ENCODE data around the gene NPLOC4.

Gene NPLOC4

DNA sequence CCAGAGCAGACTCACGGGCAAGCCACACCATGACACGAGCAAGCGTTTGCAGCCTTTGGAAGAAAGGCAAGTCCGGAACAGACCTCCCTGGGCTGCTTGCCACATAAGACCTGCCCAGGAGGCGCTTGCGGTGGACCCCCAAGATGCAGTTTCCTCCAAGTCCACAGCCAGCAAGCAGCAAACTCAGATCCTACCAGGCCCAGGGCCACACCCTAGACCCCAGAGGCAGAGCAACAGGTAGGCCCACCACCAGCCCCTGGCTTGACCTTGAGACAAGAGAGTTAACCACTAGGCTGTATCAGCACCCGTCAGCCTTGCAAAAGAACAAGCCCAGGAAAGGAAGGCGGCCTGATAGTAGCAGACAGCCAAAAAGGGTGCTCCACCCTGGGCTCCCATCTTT lies 87.1 kb downstream of the NPLOC4 start:
- no peak for DNase-seq (ENCODE audit: extremely low read depth in 1 of 2, low read depth in 1 of 2)

DNA sequence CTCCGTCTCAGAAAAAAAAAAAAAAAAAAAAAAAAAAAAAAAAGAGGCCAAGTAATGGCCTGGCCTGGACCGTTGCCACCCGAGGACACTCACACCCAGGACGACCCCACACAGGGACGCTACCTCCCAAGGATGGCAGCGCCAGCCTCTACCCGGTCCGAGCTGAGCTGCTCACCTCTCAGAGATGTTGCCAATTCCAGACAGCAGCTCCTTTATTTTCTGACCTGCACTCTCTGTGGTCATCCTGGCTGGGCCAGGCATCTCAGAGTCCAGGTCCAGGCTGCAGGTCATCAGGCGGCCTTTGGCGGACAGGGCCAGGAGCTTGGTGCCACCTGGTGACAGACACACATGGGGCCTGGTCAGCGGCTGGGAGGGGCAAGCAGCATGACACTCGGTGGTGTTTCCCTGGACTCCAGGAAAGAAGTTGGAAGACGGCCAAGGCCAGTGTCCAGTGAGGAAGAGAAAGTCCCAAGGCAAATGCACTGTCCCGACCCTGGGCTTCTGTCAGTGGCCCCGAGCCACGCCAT lies 87.8 kb downstream of the NPLOC4 start:
- DNase-seq (ENCODE audit: extremely low read depth in 1 of 2, low read depth in 1 of 2): no peak

DNA sequence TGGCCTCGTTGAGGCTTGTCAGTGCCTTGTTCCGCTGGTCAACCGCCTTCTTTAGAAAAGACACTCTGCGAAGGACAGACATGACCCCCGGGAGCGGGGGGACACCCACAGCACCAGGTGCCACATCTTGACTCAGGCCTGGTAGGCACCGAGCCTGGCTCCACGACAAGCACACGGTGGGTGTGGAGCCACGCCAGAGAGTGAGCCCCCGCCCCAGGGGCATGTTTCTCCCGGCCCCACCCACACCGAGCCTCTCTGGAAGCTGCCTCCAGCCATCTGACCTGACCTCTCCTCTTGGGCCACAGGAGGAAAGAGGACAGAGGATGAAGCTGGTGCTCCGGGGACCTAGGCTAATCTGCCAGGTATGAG lies 89.3 kb downstream of the NPLOC4 start:
- DNase-seq (ENCODE audit: extremely low read depth in 1 of 2, low read depth in 1 of 2): no peak

DNA sequence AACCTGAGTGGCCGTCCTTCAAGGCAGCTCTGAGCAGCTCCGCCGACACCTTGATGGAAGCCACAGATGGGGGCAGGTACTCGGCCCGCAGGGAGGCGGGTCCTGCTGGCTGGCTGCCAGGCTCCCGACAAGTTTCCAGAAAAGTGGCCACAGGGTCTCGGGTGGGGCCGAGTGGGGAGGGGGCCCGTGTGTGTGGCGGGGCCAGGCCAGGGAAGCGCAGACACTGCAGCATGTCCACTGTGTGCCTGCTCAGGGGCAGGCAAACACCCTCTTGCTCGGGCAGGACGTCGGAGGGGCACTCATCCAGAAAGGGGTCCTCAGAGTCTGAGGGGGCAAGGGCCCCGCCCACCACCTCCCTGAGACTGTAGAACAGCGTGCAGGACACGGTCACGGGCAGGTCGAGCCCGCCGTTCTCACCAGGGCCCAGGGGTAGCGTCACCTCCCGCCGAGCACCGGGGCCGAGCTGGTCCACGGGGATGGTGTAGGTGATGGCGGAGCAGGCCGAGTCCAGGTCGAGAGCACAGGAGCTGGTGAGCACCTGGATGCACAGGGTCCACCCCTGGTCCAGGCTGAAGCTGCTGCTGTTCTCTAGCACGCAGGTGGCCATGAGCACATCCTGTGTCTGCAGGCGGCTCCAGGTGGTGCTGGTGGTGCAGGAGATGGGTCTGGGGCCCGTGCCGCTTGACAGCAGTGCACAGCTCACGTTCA lies 89.9 kb downstream of the NPLOC4 start:
- DNase-seq (ENCODE audit: extremely low read depth in 1 of 2, low read depth in 1 of 2): no peak

DNA sequence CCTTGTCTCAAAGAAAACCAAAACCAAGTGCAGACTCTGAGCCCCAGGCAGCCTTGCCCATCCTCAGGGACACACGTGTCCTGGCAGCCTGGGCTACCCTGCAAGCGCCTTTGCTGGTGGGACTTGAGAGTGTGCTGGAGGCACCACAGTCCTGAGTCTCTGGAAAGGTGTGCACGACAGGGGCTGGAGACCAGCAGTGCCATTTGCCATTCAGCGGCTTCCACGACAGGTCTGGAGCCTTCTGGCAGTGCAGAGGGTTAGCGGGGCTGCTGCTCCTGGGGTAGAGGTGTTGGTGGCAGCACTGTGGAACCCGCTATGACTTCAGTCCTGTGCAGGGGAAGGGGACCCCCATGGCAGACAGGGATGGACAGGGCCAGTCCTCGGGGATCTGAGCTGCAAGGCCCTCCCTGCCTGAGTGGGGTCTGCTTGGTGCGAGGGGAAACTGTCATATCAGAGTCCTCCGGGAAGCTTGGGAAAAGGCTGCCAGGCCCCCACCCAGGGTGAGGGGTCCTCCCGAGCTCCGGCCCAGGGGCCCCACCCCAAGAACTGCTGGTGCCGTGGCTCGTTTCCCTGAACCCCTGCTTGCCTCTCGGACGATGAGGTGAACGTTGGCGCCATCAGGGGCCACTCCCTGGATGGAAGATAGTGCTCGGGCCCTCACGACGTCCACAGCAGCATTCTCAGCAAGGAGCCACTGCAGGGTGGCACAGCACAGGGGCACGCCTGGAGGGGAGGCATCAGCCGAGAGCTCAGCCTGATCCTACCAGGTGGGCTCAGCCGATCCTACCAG lies 91.6 kb downstream of the NPLOC4 start:
- DNase-seq (ENCODE audit: extremely low read depth in 1 of 2, low read depth in 1 of 2): no peak

DNA sequence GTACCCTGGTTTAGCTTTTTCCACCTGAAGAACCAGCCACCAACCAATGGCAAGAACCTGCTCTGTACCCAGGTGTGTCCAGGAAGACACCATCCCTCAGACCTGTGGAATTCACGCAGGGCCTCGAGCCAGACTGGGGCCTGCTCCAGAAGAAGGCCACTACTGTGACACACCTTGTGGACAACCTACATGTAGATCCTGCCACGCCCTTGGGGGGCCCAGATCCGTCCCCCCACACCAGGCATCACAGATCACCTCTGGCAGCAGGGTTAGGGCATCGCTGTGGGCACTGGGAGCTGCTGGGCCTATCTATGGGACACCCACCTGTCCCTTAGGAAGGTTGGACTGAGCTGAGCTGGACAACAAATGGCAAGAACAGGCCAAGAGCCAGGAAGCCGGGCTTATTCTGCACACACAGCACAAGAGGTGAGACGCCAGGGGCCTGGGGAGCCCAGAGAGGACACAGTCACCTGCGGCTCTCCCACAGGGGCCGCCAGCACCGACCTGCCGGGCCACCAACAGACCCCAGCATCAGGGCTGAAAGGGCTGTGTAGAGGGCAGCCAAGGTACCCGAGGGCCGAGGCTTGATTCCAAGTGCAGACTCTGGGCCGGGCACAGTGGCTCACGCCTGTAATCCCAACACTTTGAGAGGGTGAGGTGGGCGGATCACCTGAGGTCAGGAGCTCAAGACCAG lies 92.5 kb downstream of the NPLOC4 start:
- no peak for DNase-seq (ENCODE audit: extremely low read depth in 1 of 2, low read depth in 1 of 2)

DNA sequence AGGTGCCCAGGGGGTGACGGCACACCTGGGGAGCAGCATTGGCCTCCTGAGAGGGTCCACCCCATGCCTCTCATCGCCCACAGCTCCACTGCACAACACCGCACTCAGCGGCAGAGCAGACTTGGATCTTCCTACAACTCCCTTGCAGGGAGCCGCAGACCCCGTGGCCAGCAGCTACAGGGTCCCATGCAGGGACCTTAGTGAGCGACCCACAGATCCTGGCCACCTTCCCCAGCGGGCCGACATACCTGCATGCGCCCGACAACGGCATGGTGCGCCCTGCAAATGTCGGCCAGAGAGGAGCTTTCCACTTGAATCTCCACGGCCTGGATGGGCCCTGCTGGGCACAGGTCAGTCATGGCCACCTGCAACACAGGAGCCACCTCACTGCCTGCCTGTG lies 93.2 kb downstream of the NPLOC4 start:
- DNase-seq (ENCODE audit: extremely low read depth in 1 of 2, low read depth in 1 of 2): no peak

DNA sequence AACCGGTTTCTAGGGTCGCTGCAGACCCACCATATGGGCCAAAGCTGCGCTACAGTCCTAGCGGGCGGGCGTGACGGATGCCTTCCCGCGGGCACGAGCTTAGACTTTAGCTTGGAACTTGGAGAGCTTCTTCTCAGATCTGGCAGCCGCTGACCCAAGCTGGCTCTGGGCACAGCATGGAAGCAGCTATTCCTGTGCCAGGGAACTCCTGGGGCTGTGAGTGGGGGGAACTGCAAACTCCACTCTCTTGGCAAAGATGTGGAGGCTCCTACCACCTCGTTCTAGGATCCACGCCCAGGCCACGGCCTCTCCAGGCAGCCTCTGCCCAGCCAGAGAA lies 93.6 kb downstream of the NPLOC4 start:
- no peak for DNase-seq (ENCODE audit: extremely low read depth in 1 of 2, low read depth in 1 of 2)

DNA sequence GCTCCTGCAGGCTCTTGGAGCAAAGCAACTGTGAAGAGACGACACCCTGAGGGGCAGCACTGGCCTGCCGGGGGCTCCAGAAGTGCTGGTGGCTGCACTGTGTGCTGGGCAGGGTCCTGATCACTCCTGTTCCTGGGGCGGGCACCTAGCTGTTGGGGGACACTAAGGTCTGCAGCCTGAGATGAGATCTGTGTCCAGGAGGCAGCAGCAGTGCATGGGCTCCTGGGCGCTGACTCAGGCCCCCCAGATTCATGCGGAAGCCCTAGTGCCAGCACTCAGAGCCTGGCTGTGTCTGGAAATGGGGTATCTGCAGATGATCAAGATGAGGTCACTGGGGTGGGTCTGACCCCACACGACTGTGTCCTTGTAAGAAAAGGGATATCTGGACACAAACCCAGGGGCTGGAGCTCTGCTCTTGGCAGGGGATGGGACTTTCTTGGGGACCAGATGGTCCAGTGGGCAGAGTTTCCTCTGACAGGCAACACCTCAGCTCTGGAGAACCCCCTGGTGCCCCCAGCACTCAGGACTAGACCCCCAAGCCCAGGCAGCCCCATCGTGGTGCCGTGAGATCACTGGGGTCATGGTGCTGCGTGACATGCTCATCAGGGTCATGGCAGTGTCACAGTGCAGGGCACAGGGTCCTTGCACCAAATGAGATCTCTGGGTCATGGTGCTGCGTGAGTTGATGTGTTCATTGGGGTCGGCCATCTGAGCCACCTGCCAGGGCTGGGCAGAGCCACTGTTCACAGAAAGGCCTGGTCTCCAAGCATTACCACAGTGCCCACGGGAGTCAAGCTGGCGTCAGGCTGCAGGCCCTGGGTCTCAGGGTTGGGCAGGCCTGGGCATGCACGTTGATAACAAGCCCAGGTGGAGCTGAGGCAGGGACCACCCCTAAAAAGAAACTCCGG lies 94.2 kb downstream of the NPLOC4 start:
- no peak for DNase-seq (ENCODE audit: extremely low read depth in 1 of 2, low read depth in 1 of 2)

DNA sequence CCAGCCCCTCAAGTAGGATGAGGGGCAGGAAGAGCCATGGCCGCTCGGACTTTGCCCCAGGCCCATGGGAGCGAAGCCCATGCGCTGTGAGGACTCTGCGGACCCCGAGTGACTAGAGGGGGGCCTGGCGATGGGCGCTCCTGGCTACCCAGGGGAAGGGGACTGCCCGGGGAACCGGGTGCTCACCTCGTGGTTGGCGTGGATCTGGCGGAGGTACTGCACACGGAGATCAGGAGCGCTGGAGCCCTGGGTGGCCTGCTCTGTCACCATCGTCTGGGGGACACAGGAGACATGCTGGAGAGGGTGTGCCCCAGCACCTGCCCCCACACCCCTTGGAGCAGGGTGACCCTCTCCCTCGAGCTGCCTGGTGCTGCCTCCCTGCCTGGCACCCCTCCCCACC lies 95.8 kb downstream of the NPLOC4 start:
- no peak for DNase-seq (ENCODE audit: extremely low read depth in 1 of 2, low read depth in 1 of 2)

DNA sequence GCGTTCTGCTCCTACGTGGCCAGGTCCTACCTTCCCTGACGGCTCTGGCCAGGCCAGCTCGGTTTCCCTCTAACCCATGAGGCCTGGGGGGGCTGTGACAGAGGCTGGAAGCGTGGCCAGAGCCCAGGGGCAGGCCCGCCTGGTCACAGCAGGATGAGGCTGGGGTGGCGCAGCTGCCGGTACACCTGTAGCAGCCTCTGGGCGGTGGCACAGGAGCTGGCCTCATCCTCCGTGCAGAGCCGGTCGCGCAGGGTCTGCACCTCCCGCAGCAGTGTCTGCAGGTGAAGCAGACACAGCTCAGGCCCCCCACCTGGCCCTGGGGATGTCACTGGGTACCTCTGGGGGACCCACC lies 96.3 kb downstream of the NPLOC4 start:
- DNase-seq (ENCODE audit: extremely low read depth in 1 of 2, low read depth in 1 of 2): no peak

DNA sequence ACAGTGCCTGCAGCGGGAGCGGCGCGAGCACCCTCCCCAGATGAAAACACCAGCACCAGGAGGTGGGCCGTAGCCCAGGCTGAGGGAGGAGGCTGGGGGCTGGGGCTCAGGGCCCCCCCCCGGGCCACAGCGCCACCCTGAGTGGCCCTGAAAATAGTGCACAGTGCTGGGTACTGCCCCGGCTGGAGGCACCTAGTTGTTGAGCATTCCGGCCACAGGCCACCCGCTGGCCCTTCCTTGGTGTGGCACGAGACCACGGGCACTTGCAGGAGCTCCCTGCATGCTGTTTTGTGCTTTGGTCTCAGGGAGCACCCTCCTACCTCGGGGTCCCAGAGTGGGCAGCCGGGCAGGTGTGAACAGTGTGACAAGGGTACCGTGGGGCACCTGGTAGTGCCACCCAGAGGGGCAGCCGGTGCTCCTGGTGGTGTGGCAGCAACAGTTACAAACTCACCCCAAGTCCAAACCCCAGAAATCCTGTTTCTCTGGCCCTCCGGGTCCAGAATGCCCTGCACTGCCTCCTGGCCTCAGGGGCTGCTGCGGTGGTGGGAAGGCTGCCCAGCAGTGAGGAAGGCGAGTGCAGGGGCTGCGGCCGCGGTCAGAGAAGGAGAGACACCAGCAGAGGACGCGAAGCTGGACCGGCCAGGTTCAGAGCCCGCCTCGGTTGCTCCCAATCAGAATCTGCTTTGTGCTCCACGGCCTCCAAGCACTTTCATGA lies 96.8 kb downstream of the NPLOC4 start:
- DNase-seq (ENCODE audit: extremely low read depth in 1 of 2, low read depth in 1 of 2): no peak

DNA sequence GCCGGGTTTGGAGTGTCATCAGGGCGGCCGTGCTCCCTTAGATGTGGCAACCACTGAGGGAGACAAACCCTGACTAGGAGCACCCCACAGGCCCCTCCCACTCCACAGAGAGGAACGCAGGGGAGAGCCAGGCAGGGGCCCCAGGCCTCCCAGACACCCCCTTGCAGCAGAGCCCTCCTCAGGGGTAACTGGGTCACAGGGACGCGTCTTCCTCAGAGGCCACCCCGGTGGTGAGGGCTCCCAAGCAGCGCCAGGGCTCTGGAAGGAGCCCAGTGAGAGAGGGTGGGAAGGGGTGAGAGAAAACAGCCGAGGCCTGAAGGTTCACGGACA lies 97.4 kb downstream of the NPLOC4 start:
- DNase-seq (ENCODE audit: extremely low read depth in 1 of 2, low read depth in 1 of 2): no peak

DNA sequence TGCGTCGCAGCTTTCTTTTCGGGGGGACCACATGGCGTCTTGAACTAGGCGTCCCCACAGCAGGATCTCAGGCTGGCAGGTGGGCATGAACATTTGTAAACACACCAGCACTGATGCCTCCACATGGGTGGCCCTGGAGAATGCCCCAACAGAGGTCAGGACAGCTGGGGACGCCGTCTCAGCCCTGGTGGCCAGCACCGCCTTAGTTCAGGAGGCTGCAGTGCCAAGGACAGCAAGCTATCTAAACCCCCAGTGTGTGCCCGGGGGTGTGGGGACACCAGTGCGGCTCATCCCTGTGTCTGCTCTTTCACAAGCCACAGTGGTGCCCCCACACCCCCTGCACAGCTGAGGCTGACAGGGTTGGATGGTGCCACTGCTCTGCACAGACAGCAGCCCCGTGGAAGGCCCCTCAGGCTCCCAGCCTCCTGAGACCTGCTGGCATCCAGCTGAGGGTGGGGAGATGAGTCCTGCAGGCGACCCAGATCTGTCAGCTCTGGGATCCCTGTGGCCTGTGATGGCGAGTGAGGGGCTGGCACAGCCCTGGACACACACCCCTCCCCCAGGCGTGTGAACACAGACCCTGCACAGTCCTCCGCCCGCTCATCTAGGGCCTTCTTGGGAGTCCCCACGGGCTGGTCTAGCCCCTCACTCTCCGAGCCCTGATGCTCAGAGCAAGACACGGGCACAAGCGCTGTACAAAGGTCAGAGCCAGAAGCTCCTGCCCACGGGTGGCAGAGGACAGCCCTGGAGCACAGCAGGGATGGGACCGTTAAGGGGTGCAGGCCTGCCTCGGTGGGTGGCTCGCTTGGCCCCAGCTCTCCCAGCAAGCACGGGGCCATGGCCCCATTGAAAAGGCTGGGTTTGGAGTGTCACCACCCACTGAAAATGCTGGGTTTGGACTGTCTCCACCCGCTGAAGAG lies 98.0 kb downstream of the NPLOC4 start:
- no peak for DNase-seq (ENCODE audit: extremely low read depth in 1 of 2, low read depth in 1 of 2)

DNA sequence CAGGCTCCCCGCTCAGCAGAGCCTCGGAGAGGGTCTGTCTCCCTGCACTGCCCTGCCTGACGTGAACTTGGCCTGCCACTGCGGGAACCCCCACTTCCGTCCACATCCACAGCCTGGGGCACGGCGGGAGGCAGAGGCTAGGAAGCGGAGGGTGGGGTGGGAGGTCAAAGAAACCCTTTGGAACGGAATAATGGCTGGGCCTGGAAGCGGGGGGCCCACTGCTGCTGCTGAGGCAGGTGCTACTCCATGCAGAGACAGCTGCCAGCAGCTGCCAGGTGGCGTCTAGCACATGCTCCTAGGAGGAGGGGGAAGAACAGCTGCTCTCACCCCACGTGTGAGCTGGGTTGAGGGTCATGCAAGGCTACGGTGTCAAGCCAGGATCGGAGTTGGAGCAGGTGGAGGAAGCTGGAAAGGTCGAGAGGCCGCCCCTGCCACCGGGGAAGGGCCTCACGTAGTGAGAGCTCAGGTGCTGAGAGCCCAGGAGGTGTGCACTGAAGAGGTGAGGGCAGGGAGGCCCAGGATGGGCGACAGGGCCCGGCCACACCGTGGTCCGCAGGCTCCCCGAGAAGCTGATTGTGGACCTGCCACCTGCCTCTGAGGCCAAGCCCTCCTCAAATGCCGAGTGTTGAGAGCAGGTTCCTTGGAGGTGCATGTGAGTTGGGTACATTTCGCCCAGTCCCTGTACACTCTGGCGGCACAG lies 98.9 kb downstream of the NPLOC4 start:
- no peak for DNase-seq (ENCODE audit: extremely low read depth in 1 of 2, low read depth in 1 of 2)

DNA sequence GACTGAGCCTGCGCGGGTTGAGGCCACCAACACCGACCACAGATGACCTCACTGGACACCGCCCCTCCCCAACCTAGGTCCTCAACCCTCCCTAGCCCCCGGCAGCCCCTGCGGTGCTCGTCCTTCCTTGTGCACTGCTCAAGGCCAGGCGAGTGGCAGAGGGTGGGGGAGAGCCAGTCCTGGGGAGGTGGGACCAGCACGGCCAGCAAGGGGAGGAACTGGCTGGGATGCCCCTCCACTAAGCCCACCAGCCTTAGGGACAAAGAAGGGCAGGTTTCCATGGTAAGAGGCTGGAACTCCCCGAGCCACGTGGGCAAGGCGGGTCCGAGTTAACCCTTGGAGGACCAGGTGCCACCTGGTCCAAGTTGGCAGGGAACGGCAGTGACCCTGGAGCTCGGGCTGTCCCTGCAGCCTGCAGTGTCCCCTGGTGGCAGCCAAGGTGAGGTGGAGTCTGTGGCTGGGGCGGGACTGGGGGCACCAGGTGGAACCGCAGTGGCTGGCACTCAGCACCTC lies 99.5 kb downstream of the NPLOC4 start:
- DNase-seq (ENCODE audit: extremely low read depth in 1 of 2, low read depth in 1 of 2): no peak

DNA sequence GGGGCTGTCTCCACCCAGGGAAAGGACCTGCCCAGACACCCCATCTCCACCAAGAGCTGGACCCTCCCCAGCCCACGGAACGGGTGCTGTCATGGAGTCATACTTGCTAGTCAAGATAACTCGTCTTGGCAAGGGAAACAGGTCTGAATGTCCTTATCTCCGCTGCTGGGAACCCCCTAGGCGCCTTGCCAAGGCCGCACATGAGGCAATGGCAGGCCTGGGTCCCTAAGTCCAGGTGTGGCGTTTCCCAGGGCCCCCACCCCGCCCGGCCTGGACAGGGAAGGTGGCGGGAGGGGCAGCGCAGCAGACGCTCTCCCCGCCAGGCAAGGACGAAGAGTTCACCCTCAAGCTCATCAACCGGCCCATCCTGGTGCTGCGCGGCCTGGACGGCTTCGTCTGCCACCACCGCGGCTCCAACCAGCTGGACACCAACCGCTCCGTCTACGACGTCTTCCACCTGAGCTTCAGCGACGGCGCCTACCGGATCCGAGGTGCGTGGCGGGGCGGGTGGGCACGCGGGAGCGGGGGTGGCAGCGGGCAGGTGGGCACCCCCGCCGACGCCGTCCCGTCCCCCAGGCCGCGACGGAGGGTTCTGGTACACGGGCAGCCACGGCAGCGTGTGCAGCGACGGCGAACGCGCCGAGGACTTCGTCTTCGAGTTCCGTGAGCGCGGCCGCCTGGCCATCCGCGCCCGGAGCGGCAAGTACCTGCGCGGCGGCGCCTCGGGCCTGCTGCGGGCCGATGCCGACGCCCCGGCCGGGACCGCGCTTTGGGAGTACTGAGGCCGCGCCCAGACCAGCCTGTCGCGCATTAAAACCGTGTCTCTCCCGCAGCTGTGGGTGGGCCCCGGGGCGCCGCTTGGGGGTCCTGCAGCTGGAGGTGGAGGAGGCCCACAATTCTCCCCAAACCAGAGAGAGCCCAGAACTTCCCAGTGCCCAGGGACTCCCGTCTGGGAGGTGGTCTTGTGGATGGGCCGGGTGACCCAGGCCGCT lies 100.3 kb downstream of the NPLOC4 start:
- DNase-seq (ENCODE audit: extremely low read depth in 1 of 2, low read depth in 1 of 2): no peak
